Esophagus squamous epithelium (tissue), 4 donors: ENCODE data around the gene TMEM252.

Experiments
- POLR2A ChIP-seq, 4 donors: fragments of 450-650 bp; IDR thresholded peaks; one replicate each; pipeline ENCODE4 v1.6.1; 2017; ENCODE audit warnings: antibody characterized with exemption in 4 of 4, mild to moderate bottlenecking in 4 of 4, moderate library complexity in 3 of 4
- TF ChIP-seq, protein P1 (sequence below), 6 experiments: fragments of 450-650 bp in 4 of 6; fragments of 200-600 bp in 2 of 6; sonication (generic) in 2 of 6; IDR thresholded peaks; one replicate each; pipeline ENCODE4 v1.5.1; 2016 to 2019; ENCODE audit warnings: antibody characterized with exemption in 6 of 6, mild to moderate bottlenecking in 4 of 6, moderate library complexity in 4 of 6

DNA sequence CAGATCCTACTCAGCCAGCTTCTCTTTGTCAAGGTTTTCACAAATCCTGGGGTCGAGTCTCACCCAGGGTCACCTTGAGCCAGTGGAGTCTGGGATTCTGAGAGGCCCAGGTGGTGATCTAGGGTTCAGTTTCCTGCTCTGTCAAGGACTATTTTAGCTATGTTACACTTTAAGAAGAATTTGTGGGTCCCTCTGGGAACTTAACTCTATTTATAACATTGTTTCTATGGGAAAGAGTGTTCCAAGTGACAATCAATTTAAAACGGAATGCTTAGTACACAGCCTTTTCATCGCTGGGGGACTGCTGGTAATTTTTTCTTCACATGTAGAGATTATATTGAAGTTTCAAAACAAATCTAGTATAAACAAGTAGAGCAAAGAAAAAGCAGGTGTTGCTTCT, 26.9 kb upstream of the TMEM252 start:
- TF ChIP-seq, protein P1, sequence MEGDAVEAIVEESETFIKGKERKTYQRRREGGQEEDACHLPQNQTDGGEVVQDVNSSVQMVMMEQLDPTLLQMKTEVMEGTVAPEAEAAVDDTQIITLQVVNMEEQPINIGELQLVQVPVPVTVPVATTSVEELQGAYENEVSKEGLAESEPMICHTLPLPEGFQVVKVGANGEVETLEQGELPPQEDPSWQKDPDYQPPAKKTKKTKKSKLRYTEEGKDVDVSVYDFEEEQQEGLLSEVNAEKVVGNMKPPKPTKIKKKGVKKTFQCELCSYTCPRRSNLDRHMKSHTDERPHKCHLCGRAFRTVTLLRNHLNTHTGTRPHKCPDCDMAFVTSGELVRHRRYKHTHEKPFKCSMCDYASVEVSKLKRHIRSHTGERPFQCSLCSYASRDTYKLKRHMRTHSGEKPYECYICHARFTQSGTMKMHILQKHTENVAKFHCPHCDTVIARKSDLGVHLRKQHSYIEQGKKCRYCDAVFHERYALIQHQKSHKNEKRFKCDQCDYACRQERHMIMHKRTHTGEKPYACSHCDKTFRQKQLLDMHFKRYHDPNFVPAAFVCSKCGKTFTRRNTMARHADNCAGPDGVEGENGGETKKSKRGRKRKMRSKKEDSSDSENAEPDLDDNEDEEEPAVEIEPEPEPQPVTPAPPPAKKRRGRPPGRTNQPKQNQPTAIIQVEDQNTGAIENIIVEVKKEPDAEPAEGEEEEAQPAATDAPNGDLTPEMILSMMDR (IDR thresholded peaks at IDR 0.05) = no peak
- TF ChIP-seq POLR2A (IDR thresholded peaks at IDR 0.05) = no peak
